ENCODE results near the gene SYT15.
A peak's percentile ranks its signal among the peaks of the same experiment; 100 is the strongest.
"Not testable (repeated sequence)": the region's sequence is repeated elsewhere in the genome, so short reads cannot be mapped to it uniquely, and the experiment has no call there.

Gene SYT15

GRCh38 chr10:46578474-46579178, at the start of gene SYT15:
TSS of gene SYT15 (plus strand) at chr10:46579128. CDS start at chr10:46579169, 41 bp downstream.
- DNase-seq (ENCODE audit: low read depth) = not testable (repeated sequence)

- not testable (repeated sequence) for DNase-seq (ENCODE audit: low read depth)
Observed at GRCh38 chr10:46529742-46530141, 49.2 kb upstream of the SYT15 start.

GRCh38 chr10:46530249-46531186, 48.4 kb upstream of the SYT15 start:
- peak; percentile 54 for DNase-seq (ENCODE audit: low read depth)

- DNase-seq (ENCODE audit: low read depth) = not testable (repeated sequence)
Observed at GRCh38 chr10:46532256-46532655, 46.7 kb upstream of the SYT15 start.

GRCh38 chr10:46534828-46535524, 44.0 kb upstream of the SYT15 start:
- no peak for DNase-seq (ENCODE audit: low read depth)

- DNase-seq (ENCODE audit: low read depth) = no peak
Observed at GRCh38 chr10:46536171-46536570, 42.8 kb upstream of the SYT15 start.

GRCh38 chr10:46536781-46537180, 42.1 kb upstream of the SYT15 start:
- DNase-seq (ENCODE audit: low read depth) = no peak

- no peak for DNase-seq (ENCODE audit: low read depth)
Observed at GRCh38 chr10:46537309-46537708, 41.6 kb upstream of the SYT15 start.

GRCh38 chr10:46538155-46538554, 40.8 kb upstream of the SYT15 start:
- no peak for DNase-seq (ENCODE audit: low read depth)

- no peak for DNase-seq (ENCODE audit: low read depth)
Observed at GRCh38 chr10:46538717-46539426, 40.1 kb upstream of the SYT15 start.

- no peak for DNase-seq (ENCODE audit: low read depth)
Observed at GRCh38 chr10:46539596-46540411, 39.1 kb upstream of the SYT15 start.

- DNase-seq (ENCODE audit: low read depth) = no peak
Observed at GRCh38 chr10:46540412-46541016, 38.4 kb upstream of the SYT15 start.

GRCh38 chr10:46541017-46541661, 37.8 kb upstream of the SYT15 start:
- DNase-seq (ENCODE audit: low read depth) = no peak

GRCh38 chr10:46541735-46542566, 37.0 kb upstream of the SYT15 start:
- no peak for DNase-seq (ENCODE audit: low read depth)

GRCh38 chr10:46542567-46543465, 36.1 kb upstream of the SYT15 start:
- DNase-seq (ENCODE audit: low read depth) = no peak

GRCh38 chr10:46543466-46544377, 35.2 kb upstream of the SYT15 start:
- no peak for DNase-seq (ENCODE audit: low read depth)
